Heart right ventricle (tissue), 16 donors: ENCODE results near the gene ARHGAP19. TPM values are rescaled to one million over a fixed set of nuclear protein-coding genes. Genes with fewer than 3 reads are reported as not detected.
"Not testable (repeated sequence)": the region's sequence is repeated elsewhere in the genome, so short reads cannot be mapped to it uniquely, and the experiment has no call there.

Experiments used
- ATAC-seq, 8 donors: fragments of 200-7000 bp; cut with Tn5 transposase; one replicate each; pipeline ENCODE4 v1.9.1; 2020; ENCODE audit warnings: mild to moderate bottlenecking in 8 of 8, moderate library complexity in 8 of 8, moderate number of reproducible peaks in 1 of 8
- DNase-seq, 2 donors: peaks; one replicate each; pipeline ENCODE4 v3.0.0-alpha.2; 2020
- H3K27ac ChIP-seq, 10 donors: fragments of 200-600 bp; sonication (generic) in 2 of 10; one replicate each; pipeline versions ENCODE4 v1.5.0 to v1.8.0; 2020 to 2022; ENCODE audit warnings: mild to moderate bottlenecking in 3 of 10
- H3K27me3 ChIP-seq, 7 donors: fragments of 200-600 bp; one replicate each; pipeline ENCODE4 v1.8.0; 2021 to 2022; ENCODE audit warnings: mild to moderate bottlenecking in 2 of 7
- H3K36me3 ChIP-seq, 9 donors: fragments of 200-600 bp; sonication (generic) in 1 of 9; one replicate each; pipeline versions ENCODE4 v1.5.0 to v1.8.0; 2020 to 2022; ENCODE audit warnings: mild to moderate bottlenecking in 2 of 9
- H3K4me1 ChIP-seq, 9 donors: fragments of 200-600 bp; sonication (generic) in 1 of 9; one replicate each; pipeline versions ENCODE4 v1.5.0 to v1.8.0; 2020 to 2022; ENCODE audit warnings: mild to moderate bottlenecking in 4 of 9
- H3K4me3 ChIP-seq, 10 donors: fragments of 200-600 bp; sonication (generic) in 2 of 10; one replicate each; pipeline versions ENCODE4 v1.5.0 to v1.8.0; 2020 to 2022; ENCODE audit warnings: mild to moderate bottlenecking in 7 of 10, moderate library complexity in 2 of 10
- H3K9me3 ChIP-seq, 11 donors: fragments of 200-600 bp in 10 of 11; sonication (generic) in 2 of 11; one replicate each; pipeline versions ENCODE4 v1.5.0 to v1.8.0; 2013 to 2022; ENCODE audit warnings: mild to moderate bottlenecking in 2 of 11, control low read depth in 1 of 11, moderate library complexity in 1 of 11
- WGBS, 2 donors: extraction: QIAGEN DNeasy Blood & Tissue Kit; methylation state at CpG; one replicate each; pipeline ENCODE4 v1.1.7; 2013; ENCODE audit warnings: inconsistent platforms in 1 of 2; 5-methylcytosine and 5-hydroxymethylcytosine counted together
- intact Hi-C, 10 donors: fragments of 100-400 bp; cut with DNase I; formaldehyde crosslinking; loops; one replicate each; pipeline versions ENCODE4 v1.11.1 to v1.14.2; 2022
- polyA plus RNA-seq, 2 donors: library from polyadenylated mRNA; stranded (reverse); fragments of 200-250 nt; gene quantifications; one replicate each; pipeline ENCODE4 v1.2.3, GENCODE V29; 2013
- total RNA-seq, 10 donors: library from RNA; stranded (reverse); fragmentation: NEBNext Ultra II Directional in 3 of 10; extraction: Animal tissue kit (Norgen Biotek cat#: 25700) in 3 of 10; gene quantifications; one replicate each; pipeline versions ENCODE4 v1.2.1 to v1.2.4, GENCODE V29; 2021 to 2023
- TF ChIP-seq, protein P1 (sequence below), 9 donors: fragments of 200-600 bp; sonication (generic) in 2 of 9; IDR thresholded peaks; one replicate each; pipeline versions ENCODE4 v1.5.0 to v1.8.0; 2021 to 2022; ENCODE audit warnings: antibody characterized with exemption in 9 of 9, mild to moderate bottlenecking in 5 of 9, moderate library complexity in 1 of 9
- donor health status: Arrhythmogenic right ventricular cardiomyopathy.
- donor health status: ischemic (EF 13 %, LVEDD 7.1; RV severe dilation, severe dysfunction).
- donor health status: healthy with polysubstance abuse.
- donor health status: DM: no; HTN: yes; CAD: no.
- donor health status: DM: no; HTN: no; CAD: no.
- donor health status: ischemic (EF 25% LVEDD 6.9; RV normal size, moderate dysfunction).
- donor health status: ischemic (EF 25% LVEDD 5.7; RV mildly dilated, moderate dysfunction).
- donor health status: healthy.
- donor health status: DM: yes; HTN: yes; CAD: no.
- donor health status: Ischemic cardiomyopathy.
- donor health status: ischemic (EF 35%, LVEDD 5.7; RV mildly dilated, moderate dysfunction).
- donor health status: nonischemic (EF 11% LVEDD 7.7; RV severe dilation, severe dysfunction).
- donor health status: DM: yes; HTN: yes; CAD: no.
- donor health status: PGD.
- donor health status: ischemic (EF 29% LVEDD 5.4; RV normal size, mild dysfunction).
- donor health status: nonischemic (EF 23%, LVEDD 6.1; RV moderate dilation, normal function).

Gene ARHGAP19
- total and polyA plus RNA-seq, 12 donors, result 1.5 to 6.2 (median 3.4) TPM

DNA sequence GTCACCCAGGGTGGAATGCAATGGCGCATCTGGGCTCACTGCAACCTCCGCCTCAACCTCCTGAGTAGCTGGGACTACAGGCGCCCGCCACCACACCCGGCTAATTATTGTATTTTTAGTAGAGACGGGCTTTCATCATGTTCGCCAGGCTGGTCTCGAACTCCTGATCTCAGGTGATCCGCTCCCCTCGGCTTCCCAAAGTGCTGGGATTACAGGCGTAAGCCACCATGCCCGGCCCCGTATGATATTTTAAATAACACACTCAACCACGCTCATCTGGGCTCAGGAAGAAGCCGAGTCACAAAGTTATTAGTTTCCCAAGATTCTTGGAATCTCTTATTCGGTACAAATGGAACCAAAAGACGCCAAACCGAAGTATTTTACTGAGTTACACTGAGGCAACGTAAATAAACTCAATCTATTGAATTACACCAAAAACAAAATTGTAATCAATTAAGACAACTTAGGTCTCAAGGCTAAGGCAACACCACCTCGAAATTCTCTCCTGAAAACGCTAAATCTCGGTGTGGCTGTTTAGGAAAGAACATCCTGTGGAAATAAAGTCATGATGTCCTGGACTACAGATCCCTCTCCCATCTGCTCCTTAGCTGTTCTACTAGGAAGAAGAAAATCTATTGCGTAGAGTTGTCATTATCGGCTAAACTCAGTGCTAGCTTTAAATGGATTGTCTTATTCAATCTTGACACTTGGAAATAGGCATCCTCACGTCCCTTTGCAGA, 910 bp downstream of the ARHGAP19 start:
- Histone ChIP-seq H3K36me3 (peaks cover 0 to 17% (median 3%) of the 10 kb centered on the region in 9 donors), H3K9me3 (no peaks in the 10 kb centered on the region), H3K4me1 (peaks cover 0 to 14% (median 9%) of the 10 kb centered on the region in 9 donors), H3K27ac (peak overlapping the region in 9 of 10 donors; percentile 91 to 97 (median 94)), H3K4me3 (peak overlapping the region; percentile 57 to 97 (median 90)), H3K27me3 (no peaks in the 10 kb centered on the region)
- WGBS, 2 donors, result 54 to 61% methylated on average over 25 of the region's 25 CpGs
- ATAC-seq (no peak), DNase-seq (no peak)
- intact Hi-C loops, result loop anchor here in 6 of 10 donors (1.0 to 5.0 kb wide), 4 partner anchors 36 to 46 kb away; partner anchors contain the start of gene FRAT2 (in 3 of the 6)
- TF ChIP-seq, protein P1, sequence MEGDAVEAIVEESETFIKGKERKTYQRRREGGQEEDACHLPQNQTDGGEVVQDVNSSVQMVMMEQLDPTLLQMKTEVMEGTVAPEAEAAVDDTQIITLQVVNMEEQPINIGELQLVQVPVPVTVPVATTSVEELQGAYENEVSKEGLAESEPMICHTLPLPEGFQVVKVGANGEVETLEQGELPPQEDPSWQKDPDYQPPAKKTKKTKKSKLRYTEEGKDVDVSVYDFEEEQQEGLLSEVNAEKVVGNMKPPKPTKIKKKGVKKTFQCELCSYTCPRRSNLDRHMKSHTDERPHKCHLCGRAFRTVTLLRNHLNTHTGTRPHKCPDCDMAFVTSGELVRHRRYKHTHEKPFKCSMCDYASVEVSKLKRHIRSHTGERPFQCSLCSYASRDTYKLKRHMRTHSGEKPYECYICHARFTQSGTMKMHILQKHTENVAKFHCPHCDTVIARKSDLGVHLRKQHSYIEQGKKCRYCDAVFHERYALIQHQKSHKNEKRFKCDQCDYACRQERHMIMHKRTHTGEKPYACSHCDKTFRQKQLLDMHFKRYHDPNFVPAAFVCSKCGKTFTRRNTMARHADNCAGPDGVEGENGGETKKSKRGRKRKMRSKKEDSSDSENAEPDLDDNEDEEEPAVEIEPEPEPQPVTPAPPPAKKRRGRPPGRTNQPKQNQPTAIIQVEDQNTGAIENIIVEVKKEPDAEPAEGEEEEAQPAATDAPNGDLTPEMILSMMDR (IDR thresholded peaks at IDR 0.05), result no peak

DNA sequence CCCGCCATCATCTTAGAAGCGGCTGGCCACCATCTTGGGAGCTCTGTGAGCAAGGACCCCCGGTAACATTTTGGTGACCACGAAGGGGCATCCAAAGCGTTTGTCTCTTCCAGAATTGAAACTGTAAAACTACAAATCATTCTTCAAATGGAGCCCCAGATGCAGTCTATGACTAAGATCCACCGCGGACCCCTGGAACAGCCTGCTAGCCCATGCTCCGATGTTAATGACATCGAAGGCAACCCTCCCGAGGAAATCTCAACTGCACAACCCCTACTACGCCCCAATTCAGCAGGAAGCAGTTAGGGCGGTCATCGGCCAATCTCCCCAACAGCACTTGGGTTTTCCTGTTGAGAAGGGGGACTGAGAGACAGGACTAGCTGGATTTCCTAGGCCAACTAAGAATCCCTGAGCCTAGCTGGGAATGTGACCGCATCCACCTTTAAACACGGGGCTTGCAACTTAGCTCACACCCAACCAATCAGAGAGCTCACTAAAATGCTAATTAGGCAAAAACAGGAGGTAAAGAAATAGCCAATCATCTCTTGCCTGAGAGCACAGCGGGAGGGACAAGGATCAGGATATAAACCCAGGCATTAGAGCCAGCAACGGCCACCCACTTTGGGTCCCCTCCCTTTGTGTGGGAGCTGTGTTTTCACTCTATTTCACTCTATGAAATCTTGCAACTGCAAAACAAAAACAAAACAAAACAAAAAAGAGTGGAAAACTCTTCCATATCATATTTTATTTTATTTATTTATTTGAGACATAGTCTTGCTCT, 1.7 kb downstream of the ARHGAP19 start:
- intact Hi-C loops, result loop anchor here in 5 of 10 donors (5.0 kb wide), 3 partner anchors 37 to 47 kb away; partner anchors contain the start of gene FRAT2 (in 3 of the 5)
- H3K27me3 ChIP-seq, DNase-seq, H3K27ac ChIP-seq, ATAC-seq, H3K9me3 ChIP-seq: not testable (repeated sequence)
- 95% methylated on average over 17 of the region's 17 CpGs for WGBS, 2 donors
- H3K36me3 ChIP-seq, result peaks cover 0 to 17% (median 3%) of the 10 kb centered on the region in 9 donors
- peaks cover 0 to 14% (median 9%) of the 10 kb centered on the region in 9 donors for H3K4me1 ChIP-seq
- peak overlapping the region in 2 of 10 donors; percentile 87 to 96 for H3K4me3 ChIP-seq

DNA sequence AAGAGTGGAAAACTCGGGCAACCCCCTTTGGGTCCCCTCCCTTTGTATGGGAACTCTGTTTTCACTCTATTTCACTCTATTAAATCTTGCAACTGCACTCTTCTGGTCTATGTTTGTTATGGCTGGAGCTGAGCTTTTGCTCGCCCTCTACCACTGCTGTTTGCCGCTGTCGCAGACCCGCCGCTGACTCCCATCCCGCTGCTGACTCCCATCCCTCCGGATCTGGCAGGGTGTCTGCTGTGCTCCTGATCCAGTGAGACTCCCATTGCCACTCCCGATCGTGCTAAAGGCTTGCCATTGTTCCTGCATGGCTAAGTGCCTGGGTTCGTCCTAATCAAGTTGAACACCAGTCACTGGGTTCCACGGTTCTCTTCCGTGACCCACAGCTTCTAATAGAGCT, 2.4 kb downstream of the ARHGAP19 start:
- H3K4me3 ChIP-seq, DNase-seq, ATAC-seq, H3K27me3 ChIP-seq, H3K9me3 ChIP-seq, H3K27ac ChIP-seq: not testable (repeated sequence)
- intact Hi-C loops, result loop anchor here in 5 of 10 donors (5.0 kb wide), 3 partner anchors 37 to 47 kb away; partner anchors contain the start of gene FRAT2 (in 3 of the 5)
- peaks cover 0 to 17% (median 3%) of the 10 kb centered on the region in 9 donors for H3K36me3 ChIP-seq
- 95 to 96% methylated on average over 13 of the region's 13 CpGs for WGBS, 2 donors
- peaks cover 0 to 14% (median 9%) of the 10 kb centered on the region in 9 donors for H3K4me1 ChIP-seq

DNA sequence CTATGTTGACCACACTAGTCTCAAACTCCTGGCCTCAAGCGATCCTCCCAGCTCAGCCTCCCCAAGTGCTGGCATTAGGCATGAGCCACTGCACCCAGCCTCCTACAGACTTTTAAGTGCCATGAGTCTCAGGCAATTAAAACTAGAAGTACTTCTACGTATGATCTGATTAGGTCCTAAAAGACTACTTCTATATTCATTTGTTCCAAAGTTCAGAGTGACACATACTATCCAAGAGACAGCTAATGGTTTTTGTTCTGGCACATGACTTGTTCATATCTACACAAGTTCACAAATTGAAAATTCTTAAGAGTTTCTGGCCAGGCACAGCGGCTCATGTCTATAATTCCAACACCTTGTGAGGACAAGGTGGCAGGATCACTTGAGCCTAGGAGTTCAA, 11.7 kb downstream of the ARHGAP19 start:
- no peak for ATAC-seq
- Histone ChIP-seq H3K9me3 (no peaks in the 10 kb centered on the region), H3K27me3 (no peaks in the 10 kb centered on the region), H3K4me3 (no peak overlapping the region), H3K36me3 (no peaks in the 10 kb centered on the region), H3K27ac (no peak overlapping the region), H3K4me1 (peaks cover 0 to 25% (median 20%) of the 10 kb centered on the region in 9 donors)
- intact Hi-C loops, result loop anchor here in 3 of 10 donors (5.0 to 10.0 kb wide), 2 partner anchors 52 to 64 kb away; partner anchors contain the start of gene FRAT2 (in 2 of the 3)
- TF ChIP-seq, protein P1 (IDR thresholded peaks at IDR 0.05), result no peak
- DNase-seq, result no peak
- 90 to 91% methylated on average over 3 of the region's 3 CpGs for WGBS, 2 donors
